Ovary (tissue), 9 donors: Measurements from ENCODE around the gene MED28. TPM values are rescaled to one million over a fixed set of nuclear protein-coding genes. Genes with fewer than 3 reads are reported as not detected.

ENCODE experiments used
- DNase-seq, 5 donors: peaks; one replicate each; pipeline ENCODE4 v3.0.0-alpha.2; 2019 to 2020
- H3K27ac ChIP-seq, 2 donors: fragments of 200-600 bp; one replicate each; pipeline versions ENCODE4 v1.5.1 to v1.8.0; 2019 to 2022
- H3K27me3 ChIP-seq: fragments of 200-600 bp; one replicate; pipeline ENCODE4 v1.8.0; 2022
- H3K36me3 ChIP-seq: fragments of 200-600 bp; sonication (generic); one replicate; pipeline ENCODE4 v1.5.1; 2019
- H3K4me1 ChIP-seq: one replicate; pipeline ENCODE4 v1.8.1; 2013; ENCODE audit warnings: mild to moderate bottlenecking, moderate library complexity; ENCODE audit not compliant: insufficient read depth
- H3K4me3 ChIP-seq: fragments of 200-600 bp; sonication (generic); one replicate; pipeline ENCODE4 v1.5.1; 2017
- H3K9me3 ChIP-seq, 2 donors: fragments of 200-600 bp in 1 of 2; sonication (generic) in 1 of 2; one replicate each; pipeline versions ENCODE4 v1.5.1 to v1.8.1; 2013 to 2019; ENCODE audit warnings: mild to moderate bottlenecking in 1 of 2, moderate library complexity in 1 of 2
- CTCF ChIP-seq, 3 donors: fragments of 450-650 bp in 2 of 3; fragments of 200-600 bp in 1 of 3; IDR thresholded peaks; one replicate each; pipeline versions ENCODE4 v1.5.1 to v1.8.0; 2016 to 2022; ENCODE audit warnings: antibody characterized with exemption in 3 of 3, mild to moderate bottlenecking in 1 of 3
- EP300 ChIP-seq: sonication (generic); formaldehyde crosslinking; IDR thresholded peaks from one replicate; pipeline ENCODE4 v1.6.1; 2017; ENCODE audit warnings: antibody characterized with exemption
- POLR2A ChIP-seq: fragments of 450-650 bp; IDR thresholded peaks from one replicate; pipeline ENCODE4 v1.6.1; 2017; ENCODE audit warnings: antibody characterized with exemption, mild to moderate bottlenecking, moderate library complexity
- WGBS, 3 donors: extraction: QIAGEN DNeasy Blood & Tissue Kit in 1 of 3; methylation state at CpG; one replicate each; pipeline versions ENCODE4 v1.1.5 to v1.1.7; 2013 to 2017; 5-methylcytosine and 5-hydroxymethylcytosine counted together
- intact Hi-C, 4 donors: fragments of 100-400 bp; cut with DNase I; formaldehyde crosslinking; loops; one replicate each; pipeline versions ENCODE4 v1.11.0 to v1.15.1; 2022 to 2023
- polyA plus RNA-seq, 2 donors: library from polyadenylated mRNA; stranded (reverse); fragments of 200-250 nt in 1 of 2; fragments of 350-450 nt in 1 of 2; fragmentation: Illumina TruSeq in 1 of 2; extraction: RNeasy Lipid Tissue Mini Kit (QIAGEN cat#74804) in 1 of 2; gene quantifications; one replicate each; pipeline ENCODE4 v1.2.3, GENCODE V29; 2013 to 2014
- total RNA-seq, 7 donors: library from RNA; depleted of rRNA in 2 of 7; stranded (reverse); fragments of >200 nt in 2 of 7; fragmentation: NEBNext Ultra II Directional in 3 of 7; extraction: Animal tissue kit (Norgen Biotek cat#: 25700) in 3 of 7; gene quantifications; one replicate each; pipeline versions ENCODE4 v1.1.0 to v1.2.4, GENCODE V29; 2016 to 2023
- donor health status: DM: no; HTN: no; CAD: no; lungs with moderate emphysema.
- donor health status: DM: no; HTN: no; CAD: no.
- donor health status: Bipolar disorder and iron deficiency.
- donor health status: DM: yes; HTN: yes; CAD: no.
- donor health status: DM: no; HTN: no; CAD: no.
- donor health status: DM: yes; HTN: yes; CAD: no.

Gene MED28
- total and polyA plus RNA-seq, 9 donors = 14.7 to 78.7 (median 60.7) TPM

DNA sequence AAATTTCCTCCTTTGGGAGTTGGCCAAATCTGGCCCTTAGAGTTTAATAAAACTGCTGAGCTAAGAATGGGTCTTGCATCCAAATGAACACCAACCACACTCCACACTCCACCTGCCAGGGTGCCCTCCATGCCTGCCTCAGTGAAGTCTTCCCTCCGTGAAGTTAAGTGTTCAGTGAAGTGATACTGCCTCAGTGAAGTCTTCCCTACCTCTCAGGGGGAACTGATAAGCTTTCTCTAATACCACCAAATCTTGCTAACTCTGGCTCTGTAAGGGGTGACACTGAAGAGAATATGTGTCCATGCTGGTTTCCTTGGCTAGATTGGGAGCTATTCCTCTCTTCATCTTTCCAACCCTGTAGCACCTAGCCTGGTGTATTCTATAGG is 27.9 kb downstream of the MED28 start:
- TF ChIP-seq EP300 (no peak), CTCF (IDR thresholded peaks at IDR 0.05) (no peak), POLR2A (no peak)
- Histone ChIP-seq H3K4me1 (no peaks in the 10 kb centered on the region), H3K36me3 (no peaks in the 10 kb centered on the region), H3K27ac (no peak overlapping the region), H3K27me3 (no peaks in the 10 kb centered on the region), H3K4me3 (no peak overlapping the region), H3K9me3 (no peaks in the 10 kb centered on the region)
- 86 to 94% (median 88%) methylated on average over 1 of the region's 1 CpG for WGBS, 3 donors
- no peak for DNase-seq
- intact Hi-C loops = loop anchor here in 1 of 4 donors (5.0 kb wide), 1 partner anchor 770 kb away; no protein-coding TSS in a partner anchor

- no peak for DNase-seq
- no peak overlapping the region for H3K27ac ChIP-seq
- no peaks in the 10 kb centered on the region for H3K4me1 ChIP-seq
- intact Hi-C loops = no loop called here
- 70 to 75% (median 71%) methylated on average over 3 of the region's 3 CpGs for WGBS, 3 donors
- no peak overlapping the region for H3K4me3 ChIP-seq
- H3K9me3 ChIP-seq = no peaks in the 10 kb centered on the region
- H3K36me3 ChIP-seq = no peaks in the 10 kb centered on the region
- TF ChIP-seq POLR2A = no peak
- TF ChIP-seq CTCF (IDR thresholded peaks at IDR 0.05) = no peak
- H3K27me3 ChIP-seq = no peaks in the 10 kb centered on the region
These were observed 32.3 kb downstream of the MED28 start for GRCh38 chr4:17646693-17647092.

DNA sequence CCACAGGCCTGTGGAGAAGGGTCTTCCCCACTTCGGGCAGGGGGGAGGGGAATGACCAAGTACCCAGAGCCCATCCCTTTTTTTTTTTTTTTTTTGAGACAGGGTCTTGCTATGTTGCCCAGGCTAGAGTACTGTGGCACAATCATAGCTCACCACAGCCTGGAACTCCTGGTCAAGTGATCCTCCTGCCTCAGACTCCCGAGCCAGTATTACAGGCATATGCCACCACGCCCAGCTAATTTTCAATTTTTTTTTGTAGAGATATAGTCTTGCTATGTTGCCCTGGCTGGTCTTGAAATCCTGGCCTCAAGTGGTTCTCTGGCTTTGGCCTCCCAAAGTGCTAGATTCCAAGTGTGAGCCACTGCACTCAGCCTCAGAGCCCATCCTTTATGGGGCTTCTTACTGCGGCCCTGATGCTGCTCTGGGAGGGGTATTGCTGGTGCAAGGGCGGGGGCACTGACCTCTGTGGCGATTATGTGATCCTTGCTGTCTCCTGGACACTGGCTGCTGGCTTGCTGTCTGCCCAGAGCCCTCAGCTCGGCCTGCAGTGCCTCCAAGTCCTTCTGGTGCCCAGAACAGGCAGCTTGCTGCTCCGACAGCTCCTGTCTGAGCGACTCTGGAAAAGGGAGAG is 32.9 kb downstream of the MED28 start:
- WGBS, 3 donors = 81 to 86% (median 86%) methylated on average over 9 of the region's 9 CpGs
- H3K9me3 ChIP-seq = no peaks in the 10 kb centered on the region
- no peaks in the 10 kb centered on the region for H3K36me3 ChIP-seq
- H3K27ac ChIP-seq = no peak overlapping the region
- no peak for DNase-seq
- H3K27me3 ChIP-seq = no peaks in the 10 kb centered on the region
- intact Hi-C loops = no loop called here
- TF ChIP-seq POLR2A (no peak), EP300 (no peak), CTCF (IDR thresholded peaks at IDR 0.05) (no peak)
- no peak overlapping the region for H3K4me3 ChIP-seq
- no peaks in the 10 kb centered on the region for H3K4me1 ChIP-seq

DNA sequence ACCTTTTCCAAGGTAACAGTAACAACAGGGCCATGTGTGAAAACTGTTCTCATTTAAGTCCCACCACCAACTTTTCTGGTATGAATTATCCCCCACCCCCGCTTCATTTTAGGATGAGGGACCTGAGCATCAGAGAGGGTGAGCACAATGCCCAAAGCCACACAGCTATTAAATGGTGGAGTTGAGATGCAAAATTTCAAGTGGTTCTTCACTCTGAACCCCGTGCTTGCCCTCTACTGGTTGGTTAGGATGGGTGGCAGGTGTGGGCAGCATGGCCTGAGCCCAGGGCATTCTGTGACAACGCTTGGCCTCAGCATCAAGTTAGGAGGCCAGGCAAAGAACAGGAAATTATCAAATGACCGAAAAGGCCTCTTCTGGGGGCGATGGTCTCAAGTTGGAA is 33.5 kb downstream of the MED28 start:
- H3K4me1 ChIP-seq = no peaks in the 10 kb centered on the region
- DNase-seq = no peak
- H3K4me3 ChIP-seq = no peak overlapping the region
- H3K36me3 ChIP-seq = no peaks in the 10 kb centered on the region
- 84 to 88% (median 84%) methylated on average over 5 of the region's 5 CpGs for WGBS, 3 donors
- no peaks in the 10 kb centered on the region for H3K9me3 ChIP-seq
- no peak for TF ChIP-seq CTCF (IDR thresholded peaks at IDR 0.05)
- no peak for TF ChIP-seq EP300
- TF ChIP-seq POLR2A = no peak
- H3K27me3 ChIP-seq = no peaks in the 10 kb centered on the region
- intact Hi-C loops = no loop called here
- H3K27ac ChIP-seq = no peak overlapping the region
